HepG2 (cell line): Measurements from ENCODE around the gene DDAH1. TPM values are rescaled to one million over a fixed set of nuclear protein-coding genes. Genes with fewer than 3 reads are reported as not detected.

ENCODE experiments used
- ASH2L ChIP-seq: fragments of 300-600, 200-600 bp; sonication (generic); IDR thresholded peaks from 2 replicates; pipeline ENCODE4 v1.7.0; 2017; ENCODE audit warnings: low read depth, mild to moderate bottlenecking, moderate library complexity, mixed read lengths, low read length; ENCODE audit not compliant: insufficient read length
- ATF4 ChIP-seq, 2 experiments: fragments of 450-650 bp in 1 of 2; sonication (generic) in 1 of 2; formaldehyde crosslinking; IDR thresholded peaks; 2 replicates each; pipeline versions ENCODE4 v1.5.0 to v1.8.0; 2020 to 2022; ENCODE audit warnings: mild to moderate bottlenecking in 1 of 2, missing genetic modification reagents in 1 of 2
- CAMTA2 ChIP-seq: sonication (generic); formaldehyde crosslinking; IDR thresholded peaks from 2 replicates; pipeline ENCODE4 v1.4.0; 2020; ENCODE audit warnings: mild to moderate bottlenecking, missing genetic modification reagents, borderline replicate concordance
- GMEB2 ChIP-seq: IDR thresholded peaks from 2 replicates; pipeline ENCODE4 v1.6.1; 2016; ENCODE audit warnings: missing biosample characterization, missing genetic modification reagents, low read depth
- KDM5B ChIP-seq: sonication (generic); formaldehyde crosslinking; IDR thresholded peaks from 2 replicates; pipeline ENCODE4 v1.4.0; 2020; ENCODE audit warnings: missing genetic modification reagents, mild to moderate bottlenecking, borderline replicate concordance
- KDM6A ChIP-seq: IDR thresholded peaks from 2 replicates; pipeline ENCODE4 v1.6.1; 2016; ENCODE audit warnings: low read depth
- PRDM4 ChIP-seq: sonication (generic); formaldehyde crosslinking; IDR thresholded peaks from 2 replicates; pipeline ENCODE4 v1.9.0; 2021; ENCODE audit warnings: missing genetic modification reagents, borderline replicate concordance
- SMYD3 ChIP-seq: sonication (generic); formaldehyde crosslinking; IDR thresholded peaks from 2 replicates; pipeline ENCODE4 v1.8.1; 2023; ENCODE audit warnings: mild to moderate bottlenecking, missing genetic modification reagents
- STAG1 ChIP-seq: sonication (generic); formaldehyde crosslinking; IDR thresholded peaks from 2 replicates; pipeline ENCODE4 v1.4.0; 2020; ENCODE audit warnings: missing genetic modification reagents
- TBP ChIP-seq: sonication (generic); formaldehyde crosslinking; IDR thresholded peaks from 2 replicates; pipeline ENCODE4 v1.5.0; 2020; ENCODE audit warnings: missing genetic modification reagents
- TOE1 ChIP-seq: sonication (generic); formaldehyde crosslinking; IDR thresholded peaks from 2 replicates; pipeline ENCODE4 v1.4.0; 2020; ENCODE audit warnings: mild to moderate bottlenecking, missing genetic modification reagents
- ZBTB10 ChIP-seq: sonication (generic); formaldehyde crosslinking; IDR thresholded peaks from 2 replicates; pipeline ENCODE4 v1.4.0; 2020; ENCODE audit warnings: missing genetic modification reagents, borderline replicate concordance
- ZBTB4 ChIP-seq: sonication (generic); formaldehyde crosslinking; IDR thresholded peaks from 2 replicates; pipeline ENCODE4 v1.4.0; 2020; ENCODE audit warnings: missing genetic modification reagents, mild to moderate bottlenecking, borderline replicate concordance
- ZNF124 ChIP-seq: sonication (generic); formaldehyde crosslinking; IDR thresholded peaks from 2 replicates; pipeline ENCODE4 v1.4.0; 2020; ENCODE audit warnings: missing genetic modification reagents
- ZNF230 ChIP-seq: sonication (generic); formaldehyde crosslinking; IDR thresholded peaks from 2 replicates; pipeline ENCODE4 v1.4.0; 2020; ENCODE audit warnings: mild to moderate bottlenecking, missing genetic modification reagents
- ZNF556 ChIP-seq: sonication (generic); formaldehyde crosslinking; IDR thresholded peaks from 2 replicates; pipeline ENCODE4 v1.4.0; 2020; ENCODE audit warnings: mild to moderate bottlenecking, missing genetic modification reagents, borderline replicate concordance
- ZNF747 ChIP-seq: sonication (generic); formaldehyde crosslinking; IDR thresholded peaks from 2 replicates; pipeline ENCODE4 v1.8.1; 2023; ENCODE audit warnings: missing genetic modification reagents, mild to moderate bottlenecking, borderline replicate concordance
- polyA plus RNA-seq, 8 experiments: library from polyadenylated mRNA; depleted of rRNA in 3 of 8; stranded (reverse) in 7 of 8; unstranded in 1 of 8; fragments of >200 nt; fragmentation: Illumina TruSeq in 4 of 8; extraction: Trizol in 4 of 8; gene quantifications; 2 replicates each; pipeline versions ENCODE4 v1.2.1 to v1.2.3, GENCODE V29; 2011 to 2016; ENCODE audit warnings: low read depth in 4 of 8, missing spikeins in 1 of 8, mixed read lengths in 1 of 8; ENCODE audit not compliant: insufficient read depth in 1 of 8
- total RNA-seq, 5 experiments: library from RNA; depleted of rRNA; stranded (reverse); fragments of >200 nt; fragmentation: Illumina TruSeq; extraction: Trizol; gene quantifications; 2 replicates each; pipeline ENCODE4 v1.2.3, GENCODE V29; 2016; ENCODE audit warnings: low read depth in 1 of 5

DDAH1 gene
- total and polyA plus RNA-seq, 2 of the 13 experiments (the other 11 are each of a cell fraction or from before 2014, with no cell fraction given), result 39.7 to 64.4 TPM

GRCh38 chr1:85307987-85308832 lies 156.7 kb downstream of the DDAH1 start (continued):
- TF ChIP-seq ZNF747 (CRISPR knock-in tag) (no peak), TBP (CRISPR knock-in tag) (no peak), ZNF124 (CRISPR knock-in tag) (no peak), STAG1 (CRISPR knock-in tag) (peak; percentile 99), ASH2L (no peak), ZNF230 (no peak; the same call in 1 of the 2 replicates), ZNF556 (CRISPR knock-in tag) (peak; percentile 73; the same call in 1 of the 2 replicates), SMYD3 (CRISPR knock-in tag) (no peak), PRDM4 (CRISPR knock-in tag) (no peak), ZBTB4 (CRISPR knock-in tag) (no peak), KDM6A (CRISPR knock-in tag) (no peak), KDM5B (CRISPR knock-in tag) (no peak; the same call in 1 of the 2 replicates), GMEB2 (CRISPR knock-in tag) (no peak), CAMTA2 (CRISPR knock-in tag) (no peak), TOE1 (no peak), ZBTB10 (CRISPR knock-in tag) (no peak), ATF4 (CRISPR knock-in tag; IDR thresholded peaks at IDR 0.05) (0 out of 4 replicates have a peak, but pooled peaks of 1 of the 2 experiments have one; percentile 27)
